Tibial artery (tissue), 4 donors: ENCODE measurements around the gene TBL2.
"Not testable (repeated sequence)": the region's sequence is repeated elsewhere in the genome, so short reads cannot be mapped to it uniquely, and the experiment has no call there.

Source experiments
- DNase-seq, 2 donors: peaks; one replicate each; pipeline ENCODE4 v3.0.0-alpha.2; 2019
- H3K27ac ChIP-seq, 2 donors: fragments of 200-600 bp; sonication (generic) in 1 of 2; 1 replicate in 1 of 2; 2 replicates in 1 of 2; pipeline ENCODE4 v1.5.1; 2018 to 2019; ENCODE audit warnings: mild to moderate bottlenecking in 1 of 2
- H3K27me3 ChIP-seq, 2 donors: fragments of 200-600 bp; sonication (generic) in 1 of 2; one replicate each; pipeline versions ENCODE4 v1.5.1 to v1.6.0; 2016 to 2019
- H3K36me3 ChIP-seq, 3 donors: fragments of 200-600 bp; sonication (generic) in 2 of 3; one replicate each; pipeline ENCODE4 v1.5.1; 2016 to 2019; ENCODE audit warnings: mild to moderate bottlenecking in 2 of 3
- H3K4me1 ChIP-seq, 4 donors: fragments of 200-600 bp; sonication (generic) in 2 of 4; 1 replicate in 3 of 4; 2 replicates in 1 of 4; pipeline ENCODE4 v1.5.1; 2016 to 2019
- H3K4me3 ChIP-seq, 2 donors: fragments of 200-600 bp; sonication (generic) in 1 of 2; 1 replicate in 1 of 2; 2 replicates in 1 of 2; pipeline ENCODE4 v1.5.1; 2018 to 2019; ENCODE audit warnings: mild to moderate bottlenecking in 2 of 2
- H3K9me3 ChIP-seq, 3 donors: fragments of 200-600 bp; sonication (generic) in 1 of 3; one replicate each; pipeline ENCODE4 v1.5.1; 2016 to 2019
- CTCF ChIP-seq, 2 experiments: fragments of 200-600 bp in 1 of 2; fragments of 450-650 bp in 1 of 2; IDR thresholded peaks; one replicate each; pipeline ENCODE4 v1.5.1; 2017 to 2019; ENCODE audit warnings: antibody characterized with exemption in 2 of 2, mild to moderate bottlenecking in 1 of 2, moderate library complexity in 1 of 2
- intact Hi-C: fragments of 100-400 bp; cut with DNase I; formaldehyde crosslinking; loops from one replicate; pipeline ENCODE4 v1.15.0; 2023; ENCODE audit warnings: low total_unique reads

The TBL2 gene

GRCh38 chr7:73537051-73537450 lies 41.3 kb downstream of the TBL2 start:
- DNase-seq = no peak
- Histone ChIP-seq H3K4me1 (no peaks in the 10 kb centered on the region), H3K27me3 (no peaks in the 10 kb centered on the region), H3K27ac (no peak overlapping the region), H3K4me3 (no peak overlapping the region), H3K36me3 (peaks cover 66 to 85% (median 74%) of the 10 kb centered on the region in 3 donors), H3K9me3 (no peaks in the 10 kb centered on the region)
- no peak for TF ChIP-seq CTCF (IDR thresholded peaks at IDR 0.05)
- intact Hi-C loops = no loop called here

GRCh38 chr7:73536479-73536878 lies 41.9 kb downstream of the TBL2 start:
- no peak for TF ChIP-seq CTCF (IDR thresholded peaks at IDR 0.05)
- Histone ChIP-seq H3K27ac (no peak overlapping the region), H3K9me3 (no peaks in the 10 kb centered on the region), H3K4me1 (no peaks in the 10 kb centered on the region), H3K4me3 (no peak overlapping the region), H3K27me3 (no peaks in the 10 kb centered on the region), H3K36me3 (peaks cover 60 to 79% (median 68%) of the 10 kb centered on the region in 3 donors)
- DNase-seq = no peak
- intact Hi-C loops = no loop called here

- not testable (repeated sequence) for DNase-seq
- H3K36me3 ChIP-seq = peaks cover 58 to 74% (median 66%) of the 10 kb centered on the region in 3 donors
These were observed 42.5 kb downstream of the TBL2 start for GRCh38 chr7:73535918-73536317.

GRCh38 chr7:73533742-73534141 lies 44.6 kb downstream of the TBL2 start:
- Histone ChIP-seq H3K9me3 (no peaks in the 10 kb centered on the region), H3K27ac (no peak overlapping the region), H3K4me3 (no peak overlapping the region), H3K36me3 (peaks cover 39 to 52% (median 46%) of the 10 kb centered on the region in 3 donors), H3K4me1 (no peaks in the 10 kb centered on the region), H3K27me3 (no peaks in the 10 kb centered on the region)
- no peak for TF ChIP-seq CTCF (IDR thresholded peaks at IDR 0.05)
- intact Hi-C loops = no loop called here
- DNase-seq = no peak

More at GRCh38 chr7:73535918-73536317, 42.5 kb downstream of the TBL2 start:
- H3K9me3 ChIP-seq, H3K4me1 ChIP-seq, intact Hi-C loops, H3K27ac ChIP-seq, H3K4me3 ChIP-seq, H3K27me3 ChIP-seq: not testable (repeated sequence)

GRCh38 chr7:73532224-73532623 lies 46.2 kb downstream of the TBL2 start:
- intact Hi-C loops = no loop called here
- Histone ChIP-seq H3K9me3 (no peaks in the 10 kb centered on the region), H3K4me3 (no peak overlapping the region), H3K4me1 (no peaks in the 10 kb centered on the region), H3K27me3 (no peaks in the 10 kb centered on the region), H3K27ac (no peak overlapping the region), H3K36me3 (peaks cover 24 to 37% (median 32%) of the 10 kb centered on the region in 3 donors)
- no peak for DNase-seq
- TF ChIP-seq CTCF (IDR thresholded peaks at IDR 0.05) = no peak

- DNase-seq = no peak
- no peaks in the 10 kb centered on the region for H3K27me3 ChIP-seq
- no peak overlapping the region for H3K27ac ChIP-seq
- no peaks in the 10 kb centered on the region for H3K9me3 ChIP-seq
- H3K4me1 ChIP-seq = no peaks in the 10 kb centered on the region
- intact Hi-C loops = no loop called here
- peaks cover 10 to 23% (median 17%) of the 10 kb centered on the region in 3 donors for H3K36me3 ChIP-seq
- no peak overlapping the region for H3K4me3 ChIP-seq
- TF ChIP-seq CTCF (IDR thresholded peaks at IDR 0.05) = no peak
These were observed 47.6 kb downstream of the TBL2 start for GRCh38 chr7:73530800-73531199.
